CD4-positive, alpha-beta T cell treated with Interleukin-15 for 4 hours (primary cell): Measurements from ENCODE around the gene ERO1A.

Source experiments
- DNase-seq: peaks from one replicate; pipeline ENCODE4 v3.0.0-alpha.2; 2020; ENCODE audit warnings: low spot score

Gene ERO1A

DNA sequence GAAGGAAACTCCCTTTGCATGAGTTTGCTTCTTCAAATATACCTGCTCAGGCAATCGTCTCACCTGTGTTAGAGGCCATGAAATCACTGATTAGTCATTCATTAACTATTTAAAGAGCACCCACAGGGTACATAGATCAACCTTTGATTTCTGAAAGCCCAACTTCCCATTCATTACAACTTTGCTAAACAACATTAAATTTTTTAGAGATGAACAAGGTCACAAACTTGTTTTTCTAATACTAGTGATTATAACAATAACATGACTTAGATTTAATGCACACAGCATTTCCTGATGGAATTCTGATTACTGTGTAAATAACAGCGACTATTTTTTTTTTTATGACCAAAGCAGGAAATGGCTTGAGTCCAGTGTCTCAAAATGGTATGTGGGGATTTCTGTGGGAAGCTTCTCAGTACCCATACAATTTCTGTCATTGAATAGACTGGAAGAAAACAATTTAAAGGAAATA lies 5.4 kb upstream of the ERO1A start:
- no peak for DNase-seq

DNA sequence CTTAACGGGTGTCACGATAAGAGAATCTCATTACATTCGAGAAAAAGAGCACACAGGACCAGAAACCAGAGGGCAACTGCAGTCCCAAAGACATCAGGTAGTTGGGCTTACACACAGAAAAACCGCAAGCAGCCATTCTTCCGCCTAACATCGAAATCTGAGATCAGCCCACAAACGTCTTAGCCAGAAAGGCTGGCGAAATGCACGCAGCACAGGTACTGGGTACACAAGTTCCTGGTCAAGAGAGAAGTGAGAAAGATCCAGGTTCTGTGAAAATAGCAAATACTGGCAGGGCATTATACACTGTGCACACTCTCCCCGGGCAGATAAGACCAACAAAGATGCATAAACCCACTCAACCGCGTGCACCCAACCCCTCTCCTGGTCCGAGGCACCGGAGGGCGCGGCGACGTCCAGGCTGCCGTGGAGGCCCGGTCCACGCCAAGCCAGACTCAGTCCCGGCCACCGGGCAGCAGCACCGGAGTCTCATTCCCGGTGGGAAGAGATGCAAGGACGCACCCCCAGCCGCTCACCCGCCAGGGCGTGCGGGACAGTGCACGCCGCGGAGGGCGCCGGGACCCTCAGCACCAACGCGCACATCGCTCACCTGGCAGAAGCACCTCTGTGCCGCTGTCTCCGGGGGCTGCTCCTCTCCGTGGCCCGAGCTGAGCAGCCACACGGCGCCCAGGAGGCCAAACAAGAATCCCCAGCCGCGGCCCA lies 437 bp downstream of the ERO1A start:
- DNase-seq = peak; percentile 75

DNA sequence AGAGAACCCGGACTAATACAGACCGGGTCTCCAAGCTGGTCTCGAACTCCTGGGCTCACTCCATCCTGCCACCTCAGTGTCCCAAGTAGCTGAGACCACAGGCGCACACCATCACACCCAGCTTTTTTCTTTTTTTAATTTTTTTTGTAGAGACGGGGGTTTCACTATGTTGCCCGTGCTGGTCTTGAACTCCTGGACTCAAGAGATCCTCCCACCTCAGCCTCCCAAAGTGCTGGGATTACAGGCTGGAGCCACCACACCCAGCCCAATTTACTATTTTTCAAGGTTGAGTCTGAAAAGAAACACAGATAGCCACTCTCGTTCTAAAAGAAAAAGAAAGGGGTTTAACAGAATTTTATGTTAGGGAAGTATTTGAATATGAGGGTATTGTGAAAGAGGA lies 1.8 kb downstream of the ERO1A start:
- DNase-seq = no peak

DNA sequence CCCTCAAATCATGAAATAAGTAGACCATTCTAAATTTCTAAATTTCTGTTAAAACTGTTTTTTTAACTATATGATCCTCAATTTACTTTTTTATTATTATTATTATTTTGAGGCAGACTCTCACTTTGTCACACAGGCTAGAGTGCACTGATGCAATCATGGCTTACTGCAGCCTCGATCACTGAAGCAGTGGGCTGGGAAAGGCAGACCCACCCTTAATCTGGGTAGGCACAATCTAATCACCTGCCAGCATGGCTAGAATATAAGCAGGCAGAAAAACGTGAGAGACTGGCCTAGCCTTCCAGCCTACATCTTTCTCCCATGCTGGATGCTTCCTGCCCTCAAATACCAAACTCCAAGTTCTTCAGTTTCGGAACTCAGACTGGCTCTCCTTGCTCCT lies 2.3 kb downstream of the ERO1A start:
- no peak for DNase-seq

DNA sequence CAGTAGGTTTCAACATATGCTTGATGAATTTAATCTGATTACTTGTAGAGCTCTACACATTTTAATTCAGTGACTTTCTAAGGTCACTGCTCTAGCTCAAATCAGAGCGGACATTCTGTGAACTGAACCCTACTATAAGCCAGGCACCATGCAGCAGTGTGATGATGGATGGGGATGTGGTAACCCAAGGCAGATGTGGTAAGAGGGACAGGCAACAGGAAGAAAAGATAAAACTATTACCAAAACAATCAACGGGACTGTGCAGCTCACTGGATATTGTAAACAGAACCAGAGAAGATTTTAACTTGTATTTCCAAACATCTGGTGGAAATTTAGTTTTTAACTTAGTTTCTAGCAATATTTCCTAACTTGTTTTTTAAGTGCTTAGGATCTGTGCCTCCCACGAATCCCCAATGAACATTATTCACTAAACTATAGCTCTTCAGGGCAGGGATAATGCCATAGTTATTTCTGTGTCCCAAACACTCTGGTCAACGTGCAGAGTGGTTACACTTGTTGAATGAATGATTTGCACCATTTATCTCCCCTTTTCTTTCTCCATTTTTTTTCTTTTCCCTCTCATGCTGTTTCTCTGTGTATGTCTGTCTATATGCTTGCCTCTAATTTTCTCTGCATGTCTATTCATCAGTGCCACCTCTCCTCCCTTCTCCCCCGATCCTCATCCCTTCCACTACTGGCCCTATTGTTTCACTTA lies 3.0 kb downstream of the ERO1A start:
- DNase-seq = peak; percentile 25

DNA sequence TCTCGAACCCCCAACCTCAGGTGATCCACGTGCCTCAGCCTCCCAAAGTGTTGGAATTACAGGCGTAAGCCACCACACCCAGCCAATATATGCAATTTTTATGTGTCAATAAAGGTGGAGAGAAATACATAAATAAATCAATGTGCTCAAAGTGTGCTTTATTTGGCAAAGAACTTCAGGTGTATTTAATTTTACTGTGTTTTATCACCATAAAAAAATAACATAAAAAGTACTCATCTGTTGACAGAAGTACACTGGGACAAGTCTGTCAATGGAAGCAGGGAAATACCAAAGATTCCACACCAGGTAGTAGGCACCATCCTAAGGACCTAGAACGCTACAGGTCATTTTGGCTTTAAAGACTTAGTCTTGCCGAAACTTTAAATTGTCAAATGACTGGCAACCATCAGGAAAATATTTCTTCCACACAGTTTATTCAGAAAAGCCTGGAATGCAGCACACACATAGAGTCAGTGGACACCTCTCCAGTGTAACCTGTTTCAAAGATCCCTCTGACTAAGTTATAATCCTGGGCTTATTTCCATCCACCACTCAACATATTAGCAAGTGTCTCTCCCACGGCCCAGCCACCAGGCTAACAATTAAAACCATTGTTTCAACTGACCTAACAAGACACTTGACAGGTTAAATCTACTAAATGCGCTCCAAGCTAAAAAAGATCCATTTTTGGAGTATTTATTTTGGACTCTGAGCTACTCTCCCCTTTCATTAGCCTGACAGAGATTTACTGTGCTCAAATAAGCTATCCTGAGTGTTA lies 4.2 kb downstream of the ERO1A start:
- no peak for DNase-seq

DNA sequence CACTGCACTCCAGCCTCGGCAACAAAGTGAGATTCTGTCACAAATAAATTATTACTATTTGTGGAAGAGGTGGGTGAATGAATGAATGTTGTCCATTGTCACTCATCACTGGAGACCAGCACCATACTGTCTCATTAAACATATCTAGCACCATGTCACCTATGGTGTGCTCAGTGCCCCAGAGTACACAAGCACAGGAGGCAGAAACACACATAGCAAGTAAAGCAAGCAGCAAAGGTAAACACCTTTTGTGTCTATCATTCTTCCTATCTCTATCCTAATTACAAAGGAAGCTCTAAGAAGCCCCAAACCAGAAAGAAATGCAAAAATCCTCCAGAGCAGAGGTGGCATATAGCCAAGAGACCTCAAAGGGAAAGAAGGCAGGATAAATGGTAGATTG lies 9.2 kb downstream of the ERO1A start:
- DNase-seq = no peak

DNA sequence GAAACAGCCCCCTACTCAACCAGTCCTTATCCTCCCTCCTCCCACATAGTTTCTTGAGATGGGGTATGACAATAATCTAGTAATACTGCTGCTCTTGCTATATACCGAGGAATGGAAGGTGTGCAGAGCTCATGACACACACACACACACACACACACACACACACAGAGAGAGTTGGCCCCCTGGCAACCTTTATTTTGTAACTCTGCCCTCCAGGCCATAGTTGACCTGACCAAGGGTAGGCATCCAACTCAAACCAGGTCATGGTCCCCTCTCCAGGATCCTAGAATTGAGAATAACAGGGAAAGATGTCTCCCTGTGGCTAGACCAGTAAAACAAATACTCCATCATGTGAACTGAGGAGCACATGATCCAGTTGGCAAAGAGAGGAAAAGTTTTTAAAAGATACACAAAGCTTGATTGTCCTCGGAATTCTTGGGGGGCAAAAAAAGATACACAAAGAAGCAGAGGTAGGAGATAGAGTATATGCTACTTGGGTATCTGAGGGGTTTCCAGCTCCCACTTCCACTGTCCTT lies 11.3 kb downstream of the ERO1A start:
- no peak for DNase-seq

DNA sequence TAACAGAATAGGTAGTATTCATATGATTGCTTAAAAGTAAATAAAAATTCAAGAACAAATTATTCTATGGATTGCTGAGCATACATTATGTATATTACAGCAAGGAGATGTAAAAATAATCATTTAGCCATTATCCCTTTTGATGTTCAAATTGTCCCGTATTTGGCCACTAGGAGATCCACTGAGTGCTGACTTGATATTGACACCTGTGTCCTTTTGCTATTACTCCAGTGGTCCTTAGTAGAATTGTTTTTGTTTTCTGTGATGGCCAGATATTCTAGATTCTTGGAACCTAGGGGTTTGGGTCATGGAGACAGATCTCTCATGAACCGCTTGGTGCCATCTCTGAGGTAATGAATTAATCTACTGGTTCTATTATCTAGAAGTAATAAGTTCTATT lies 16.8 kb downstream of the ERO1A start:
- DNase-seq = peak; percentile 17

DNA sequence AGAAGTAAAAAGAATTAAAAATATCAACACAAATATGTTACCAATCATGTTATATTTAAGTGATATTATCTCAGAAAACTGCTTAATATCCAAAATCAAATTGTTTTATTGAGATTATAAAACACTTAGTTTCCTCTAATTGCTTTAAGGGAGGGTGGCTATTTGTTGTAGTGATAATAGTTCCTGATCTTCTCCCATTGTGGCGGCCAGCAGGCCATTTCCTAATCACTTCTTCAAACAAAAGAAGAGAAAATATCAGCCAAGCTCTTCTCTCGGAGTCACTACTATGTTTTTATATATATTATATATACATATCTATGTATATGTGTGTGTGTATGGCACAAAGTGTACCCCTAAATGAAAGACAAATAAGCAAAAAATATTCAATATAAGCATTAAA lies 31.5 kb downstream of the ERO1A start:
- DNase-seq = no peak

DNA sequence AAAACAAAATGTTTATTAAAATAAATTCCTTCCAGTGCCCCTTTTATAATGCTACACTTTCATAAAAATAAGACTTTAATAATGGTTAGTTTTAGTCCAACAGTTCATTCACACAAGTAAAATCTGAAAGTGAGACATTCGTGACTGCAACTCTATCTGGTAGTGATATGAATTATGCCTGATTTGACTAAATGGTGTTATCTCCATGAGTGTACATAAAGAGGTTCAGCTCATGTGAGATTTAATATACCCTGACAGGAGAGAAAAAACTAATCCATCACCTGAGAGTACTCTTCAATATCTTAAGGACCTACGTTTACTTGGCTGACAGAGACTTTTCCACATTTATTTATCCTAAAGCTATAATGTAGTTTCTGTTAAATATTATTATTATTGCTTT lies 34.0 kb downstream of the ERO1A start:
- DNase-seq = no peak

DNA sequence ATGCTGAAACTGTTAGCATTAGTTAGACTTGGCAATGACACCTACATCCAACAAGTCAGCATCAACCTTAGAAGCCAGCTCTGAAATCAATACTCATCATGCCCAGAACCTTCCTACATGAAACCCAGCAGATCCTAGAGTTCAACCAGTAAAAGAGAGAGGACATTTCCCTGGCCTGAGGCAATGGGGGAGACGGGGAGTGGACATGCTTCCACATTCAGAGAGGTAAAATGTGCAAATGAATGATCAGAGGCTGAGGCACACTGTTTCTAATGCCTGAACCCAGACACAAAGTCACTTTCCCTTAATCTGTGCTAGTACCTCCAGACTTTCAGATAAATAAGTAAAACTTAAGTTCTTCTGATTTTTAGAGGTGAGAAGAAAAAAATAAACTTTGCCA lies 34.5 kb downstream of the ERO1A start:
- no peak for DNase-seq

DNA sequence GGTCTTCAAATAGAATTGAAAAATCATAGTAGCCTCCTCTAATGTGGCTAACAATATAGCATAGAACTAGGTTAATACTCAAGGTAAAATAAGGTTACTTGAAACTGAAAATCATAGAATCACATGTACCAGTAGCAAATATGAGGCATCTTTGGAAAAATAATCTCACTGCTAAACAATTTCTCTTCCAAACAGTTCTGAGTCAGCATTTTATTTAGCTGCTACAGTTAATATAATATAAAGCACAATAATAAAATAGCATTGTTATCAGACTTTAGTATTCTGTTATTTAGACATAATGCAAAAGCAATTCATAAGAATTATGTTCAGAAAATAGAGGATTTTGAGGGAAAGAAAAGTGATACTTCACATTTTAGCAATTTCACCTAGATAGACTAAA lies 35.0 kb downstream of the ERO1A start:
- DNase-seq = no peak

DNA sequence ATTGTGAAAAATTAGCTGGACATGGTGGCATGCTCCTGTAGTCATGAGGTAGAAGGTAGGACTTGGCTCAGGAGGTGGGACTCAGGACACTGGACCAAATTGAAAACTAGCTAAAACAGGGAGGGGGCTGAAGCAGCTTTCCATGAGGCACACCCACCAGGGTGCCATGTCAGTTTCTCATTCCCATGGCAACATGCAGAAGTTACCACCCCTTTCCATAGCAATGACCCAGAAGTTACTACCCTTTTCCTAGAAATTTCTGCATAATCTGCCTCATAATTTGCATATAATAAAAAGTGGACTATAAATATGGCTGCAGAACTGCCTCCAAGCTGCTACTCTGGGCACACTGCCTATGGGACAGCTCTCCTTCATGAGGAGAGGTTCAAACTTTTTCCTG lies 38.5 kb downstream of the ERO1A start:
- DNase-seq = no peak

DNA sequence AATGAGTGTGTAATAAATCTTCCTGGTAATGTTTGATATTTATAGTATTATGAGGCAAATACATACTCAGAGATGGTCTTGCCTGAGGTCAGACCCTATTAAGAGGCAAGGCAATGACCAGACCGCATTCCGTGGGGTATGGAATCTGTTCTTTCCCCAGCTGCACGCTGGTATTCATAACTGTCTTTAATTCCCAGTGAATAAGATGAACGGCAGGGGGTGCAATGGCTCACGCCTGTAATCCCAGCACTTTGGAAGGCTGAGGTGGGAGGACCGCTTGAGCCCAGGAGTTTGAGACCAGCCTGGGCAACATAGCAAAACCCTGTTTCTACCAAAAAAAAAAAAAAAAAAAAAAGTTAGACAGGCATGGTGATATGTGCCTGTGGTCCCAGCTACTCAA lies 44.6 kb downstream of the ERO1A start:
- DNase-seq = no peak

DNA sequence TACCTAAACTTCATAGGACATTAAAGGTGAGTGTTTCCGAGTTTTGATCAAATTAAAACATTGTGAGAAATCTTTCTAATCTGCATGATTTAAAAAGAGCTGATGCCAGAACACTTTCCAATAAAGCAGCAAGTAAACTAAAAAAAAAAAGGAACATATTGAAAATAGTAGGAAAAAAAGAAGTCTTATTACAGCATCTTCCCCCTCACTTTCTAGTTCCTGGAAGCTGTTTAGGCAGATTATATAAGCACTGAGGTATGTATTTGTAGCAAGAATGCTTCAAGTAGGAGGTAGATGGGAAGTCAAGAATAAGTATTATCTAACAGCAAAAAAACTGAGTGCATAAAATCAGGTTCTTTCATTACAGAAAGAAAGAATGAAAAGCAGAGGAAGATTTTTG lies 45.8 kb downstream of the ERO1A start:
- no peak for DNase-seq

DNA sequence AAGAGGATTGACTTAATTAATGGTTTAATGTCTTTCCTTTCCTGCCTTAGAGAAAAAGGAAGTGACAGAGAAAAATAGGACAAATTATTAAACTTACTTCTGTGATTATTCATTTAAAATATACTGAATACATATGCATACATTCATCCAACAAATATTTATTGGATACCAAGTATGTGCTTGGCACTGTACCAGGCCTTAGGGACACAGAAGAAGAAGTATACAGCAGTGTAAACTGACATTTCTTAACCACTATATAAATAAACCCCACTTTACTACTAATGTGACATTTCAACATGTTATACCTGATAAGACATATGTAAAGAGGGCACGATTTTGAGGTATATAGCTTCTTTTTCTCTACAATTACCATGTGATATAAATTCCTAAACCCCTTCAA lies 53.6 kb downstream of the ERO1A start:
- no peak for DNase-seq

DNA sequence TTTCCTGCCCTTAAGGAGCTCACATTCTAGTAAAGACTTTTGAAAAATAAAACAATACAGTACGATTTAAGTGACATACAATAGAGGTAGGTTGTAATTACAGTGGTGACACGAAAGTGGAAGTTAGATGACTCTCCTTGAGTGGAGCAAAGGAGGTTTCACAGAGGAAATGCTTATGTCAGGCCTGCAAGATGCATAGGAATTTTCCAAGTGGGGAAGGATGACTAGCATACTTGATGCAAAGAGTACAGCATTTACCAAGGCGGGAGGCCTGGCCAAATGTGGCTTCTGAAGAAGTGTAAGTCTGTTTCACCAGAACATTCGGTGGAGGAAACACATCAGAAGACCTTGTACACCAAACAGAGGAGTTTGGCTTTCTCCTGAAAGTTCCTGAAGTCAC lies 55.2 kb downstream of the ERO1A start:
- DNase-seq = no peak

DNA sequence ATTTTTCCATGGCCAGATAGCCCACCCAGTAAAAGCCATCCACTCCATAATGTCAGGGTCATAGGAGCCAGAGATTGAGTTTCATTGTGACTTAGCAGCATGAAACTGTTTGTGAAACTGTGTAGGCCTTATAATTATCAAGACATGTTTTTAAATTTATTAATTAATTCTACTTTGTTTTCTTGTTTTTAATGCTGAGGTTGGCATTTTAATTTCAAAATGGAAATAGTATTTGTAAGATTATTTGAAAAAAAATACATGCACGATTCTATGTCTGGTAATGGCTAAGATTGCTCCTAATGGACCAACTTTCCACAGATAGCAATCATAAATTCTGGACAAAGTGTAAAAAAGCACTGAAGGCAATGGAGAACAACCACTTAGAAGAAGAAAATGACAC lies 75.7 kb downstream of the ERO1A start:
- DNase-seq = no peak

DNA sequence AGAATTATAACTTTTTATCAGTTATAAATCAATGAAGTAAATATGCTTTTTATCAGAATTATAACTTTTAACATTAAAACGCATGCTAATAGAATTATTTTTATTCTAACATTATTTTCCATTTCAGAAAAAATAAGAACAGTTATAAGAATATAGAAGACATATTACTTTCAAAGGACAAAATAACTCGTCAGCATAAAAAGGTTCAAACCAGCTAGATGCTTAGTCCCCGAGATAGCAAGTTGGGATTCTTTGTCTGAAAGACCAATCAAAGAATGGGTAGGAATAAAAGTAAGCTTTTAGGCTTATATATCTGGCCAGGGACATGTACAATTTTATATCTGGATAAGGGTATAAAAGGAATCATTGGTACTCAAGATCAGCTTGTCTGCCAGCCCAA lies 76.8 kb downstream of the ERO1A start:
- no peak for DNase-seq

DNA sequence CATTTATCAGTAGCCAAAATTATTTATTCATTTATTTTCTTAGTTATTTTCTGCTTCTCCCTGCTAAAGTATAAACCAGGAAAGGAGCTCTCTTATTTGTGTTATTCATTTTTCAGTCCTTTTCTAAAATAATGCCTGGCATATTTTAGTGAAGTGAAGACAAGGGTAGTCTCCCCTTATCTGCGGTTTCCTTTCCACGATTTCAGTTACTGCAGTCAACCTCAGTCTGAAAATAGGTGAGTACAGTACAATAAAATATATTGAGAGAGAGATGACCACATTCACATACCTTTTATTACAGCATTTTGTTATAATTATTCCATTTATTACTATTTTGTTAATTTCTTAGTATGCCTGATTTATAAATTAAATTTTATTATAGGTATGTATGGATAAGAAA lies 85.2 kb downstream of the ERO1A start:
- DNase-seq = no peak

DNA sequence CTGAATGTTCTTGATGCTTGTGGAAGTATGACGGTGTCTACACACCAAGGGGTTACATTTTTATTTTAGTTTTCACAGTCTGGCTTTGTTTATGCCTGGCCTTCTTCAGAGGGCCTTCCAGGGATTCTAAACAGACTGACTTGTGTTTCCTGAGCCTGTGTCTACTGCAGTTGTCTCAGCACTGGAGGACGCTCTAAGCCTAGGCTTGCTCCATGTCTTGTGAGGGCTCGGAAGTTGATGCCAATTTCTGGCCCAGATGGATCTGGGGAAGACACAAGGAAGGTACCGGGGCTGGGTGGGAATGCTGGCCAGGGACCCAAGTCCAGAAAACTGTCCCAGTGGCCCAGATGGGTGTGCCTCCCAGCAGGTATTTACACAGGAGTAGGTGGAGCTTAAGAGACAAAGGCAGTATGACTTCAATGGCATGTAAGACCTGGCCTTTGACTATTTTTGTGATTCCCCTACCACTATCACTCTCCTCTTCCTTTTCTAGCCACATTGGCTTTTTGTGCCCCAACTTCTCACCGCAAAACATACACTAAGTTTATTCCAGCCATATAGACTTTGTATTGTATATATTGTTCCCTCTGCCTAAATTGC lies 85.8 kb downstream of the ERO1A start:
- no peak for DNase-seq
